GM21786 (cell line): ENCODE results near the gene NSDHL.
"Not testable (repeated sequence)": the region's sequence is repeated elsewhere in the genome, so short reads cannot be mapped to it uniquely, and the experiment has no call there.

ENCODE experiments used
- ATAC-seq: cut with Tn5 transposase; IDR thresholded peaks from one replicate; pipeline ENCODE4 v1.9.1; 2021; ENCODE audit not compliant: unreplicated experiment

Gene NSDHL

GRCh38 chrX:152830312-152831305 lies at the start of gene NSDHL, which contains the start of gene CETN2:
Gene NSDHL, plus strand, starts transcription at chrX:152831063. Its CDS starts 15,262 bp downstream, at chrX:152846325.
Gene CETN2, minus strand, starts transcription at chrX:152830757. Its CDS starts 47 bp downstream, at chrX:152830710.
- peak; percentile 97 for ATAC-seq

- peak; percentile 78 for ATAC-seq
These were observed 43.8 kb upstream of the NSDHL start for GRCh38 chrX:152787062-152787461.

- no peak for ATAC-seq
These were observed 31.9 kb upstream of the NSDHL start for GRCh38 chrX:152798945-152799344.

GRCh38 chrX:152806035-152806434 lies 24.8 kb upstream of the NSDHL start:
- no peak for ATAC-seq

- no peak for ATAC-seq
These were observed 20.5 kb upstream of the NSDHL start for GRCh38 chrX:152810403-152810802.

- no peak for ATAC-seq
These were observed 17.7 kb upstream of the NSDHL start for GRCh38 chrX:152813206-152813605.

GRCh38 chrX:152814048-152814447 lies 16.8 kb upstream of the NSDHL start:
- ATAC-seq, result no peak

- ATAC-seq, result no peak
These were observed 13.6 kb upstream of the NSDHL start for GRCh38 chrX:152817078-152817764.

GRCh38 chrX:152818356-152818755 lies 12.5 kb upstream of the NSDHL start:
- no peak for ATAC-seq

- ATAC-seq, result no peak
These were observed 11.6 kb upstream of the NSDHL start for GRCh38 chrX:152819266-152819665.

GRCh38 chrX:152819732-152820131 lies 11.1 kb upstream of the NSDHL start:
- no peak for ATAC-seq

- no peak for ATAC-seq
These were observed 9.6 kb upstream of the NSDHL start for GRCh38 chrX:152821145-152821765.

- ATAC-seq, result no peak
These were observed 8.3 kb upstream of the NSDHL start for GRCh38 chrX:152822383-152823086.

GRCh38 chrX:152823657-152824056 lies 7.2 kb upstream of the NSDHL start:
- no peak for ATAC-seq

- no peak for ATAC-seq
These were observed 6.0 kb upstream of the NSDHL start for GRCh38 chrX:152824841-152825374.

- no peak for ATAC-seq
These were observed 528 bp downstream of the NSDHL start for GRCh38 chrX:152831391-152831790.

GRCh38 chrX:152832520-152832919 lies 1.7 kb downstream of the NSDHL start:
- no peak for ATAC-seq

GRCh38 chrX:152833378-152833777 lies 2.5 kb downstream of the NSDHL start:
- no peak for ATAC-seq

- not testable (repeated sequence) for ATAC-seq
These were observed 4.6 kb downstream of the NSDHL start for GRCh38 chrX:152835470-152835869.

GRCh38 chrX:152842772-152843338 lies 12.0 kb downstream of the NSDHL start:
- no peak for ATAC-seq
